NCI-H446 treated with DMSO at 0.1 percent for 48 hours (cell line): ENCODE data around the gene PON2.
"Not testable (repeated sequence)": the region's sequence is repeated elsewhere in the genome, so short reads cannot be mapped to it uniquely, and the experiment has no call there.

Experiments used
- DNase-seq: peaks from one replicate; lab custom pipeline; 2025; lab: John Stamatoyannopoulos, UW

PON2 gene

DNA sequence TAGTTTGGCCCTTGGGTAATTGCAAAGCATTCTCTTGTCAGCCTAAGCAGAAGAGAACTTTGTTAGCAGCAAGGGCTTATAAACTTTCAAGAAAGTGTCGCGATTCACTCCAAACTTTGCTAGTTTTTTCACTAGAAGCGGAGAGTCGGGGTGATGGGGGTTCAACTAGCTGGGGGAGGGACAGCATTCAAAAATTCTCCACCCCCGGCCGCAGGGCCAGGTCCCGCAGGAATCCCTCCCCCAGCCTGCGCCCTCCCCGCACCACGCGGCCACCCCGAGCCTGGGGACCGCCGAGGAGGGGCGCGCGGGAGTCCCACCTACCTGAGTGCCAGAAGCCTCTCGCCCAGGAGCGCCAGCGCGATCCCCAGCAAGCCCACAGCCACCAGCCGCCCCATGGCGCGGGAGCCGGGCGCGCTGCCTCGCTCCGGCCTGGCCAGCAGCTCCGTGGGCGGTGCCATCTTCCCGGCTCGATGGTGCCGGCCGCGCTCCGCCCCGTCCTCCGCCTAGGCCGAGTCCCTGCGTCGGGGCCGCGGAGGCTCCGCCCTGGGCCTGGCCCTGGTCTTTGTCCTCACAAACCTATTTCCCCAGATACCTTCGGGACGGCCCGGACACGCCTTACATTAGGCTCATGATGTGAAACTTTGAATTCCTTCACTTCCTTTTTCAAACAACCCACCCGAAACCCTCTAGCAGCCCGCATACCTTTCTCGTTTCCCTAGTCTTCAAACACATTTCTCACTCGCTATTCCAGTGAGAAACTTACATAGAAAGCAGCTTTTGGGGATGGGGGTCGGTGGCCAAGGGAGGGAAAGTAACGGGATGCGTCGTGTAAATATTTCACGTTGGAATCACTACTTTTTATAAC is at the start of gene PON2:
PON2 (minus strand) TSS at position 472 of the 865 bp plus-strand sequence; CDS start at position 395, 77 bp downstream.
- peak; percentile 4 for DNase-seq

GRCh38 chr7:95482424-95482823 is 47.6 kb upstream of the PON2 start:
- DNase-seq = no peak

GRCh38 chr7:95481271-95482165 is 46.7 kb upstream of the PON2 start:
- no peak for DNase-seq

GRCh38 chr7:95479992-95480624 is 45.3 kb upstream of the PON2 start:
- no peak for DNase-seq

- no peak for DNase-seq
These were observed 43.6 kb upstream of the PON2 start for GRCh38 chr7:95478272-95479037.

- peak; percentile 31 for DNase-seq
These were observed 42.2 kb upstream of the PON2 start for GRCh38 chr7:95476904-95477594.

DNA sequence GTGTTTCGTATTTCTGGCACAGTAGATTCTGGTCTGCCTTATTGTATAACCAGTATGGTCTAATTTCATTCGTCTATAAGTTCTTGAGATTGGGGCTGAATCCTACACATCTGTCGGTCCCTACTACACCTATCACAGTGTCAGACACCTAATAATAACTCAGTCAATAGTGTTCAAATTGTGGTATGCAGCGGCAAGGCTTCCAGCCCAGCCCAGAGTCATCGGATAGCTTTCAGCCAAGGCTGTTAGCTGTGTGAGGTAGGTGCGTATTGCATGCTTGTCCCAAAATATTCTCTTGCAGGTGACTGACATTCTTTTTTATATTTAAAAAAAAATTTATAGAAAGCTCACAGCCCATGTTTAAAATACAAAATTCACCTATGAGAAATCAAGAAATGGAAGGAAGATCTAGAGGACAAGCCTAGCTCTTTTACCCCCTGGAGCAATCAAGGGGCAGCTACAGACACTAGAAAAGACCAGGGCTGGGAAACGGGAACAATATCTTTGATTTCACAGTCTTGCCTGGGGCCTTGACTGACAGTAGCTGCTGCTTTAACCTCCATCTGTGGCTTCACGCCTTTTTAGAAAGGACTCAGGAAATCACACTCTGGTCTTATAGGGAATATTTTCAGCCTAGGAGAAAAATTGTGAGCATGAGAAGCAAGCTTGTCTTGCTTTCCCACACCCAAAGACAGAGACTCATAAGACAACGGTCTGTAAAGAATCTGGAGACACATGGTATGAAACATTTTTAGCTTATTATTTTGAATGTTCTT is 41.4 kb upstream of the PON2 start:
- DNase-seq = no peak

GRCh38 chr7:95473276-95473985 is 38.6 kb upstream of the PON2 start:
- DNase-seq = no peak

GRCh38 chr7:95472581-95473161 is 37.8 kb upstream of the PON2 start:
- peak; percentile 19 for DNase-seq

DNA sequence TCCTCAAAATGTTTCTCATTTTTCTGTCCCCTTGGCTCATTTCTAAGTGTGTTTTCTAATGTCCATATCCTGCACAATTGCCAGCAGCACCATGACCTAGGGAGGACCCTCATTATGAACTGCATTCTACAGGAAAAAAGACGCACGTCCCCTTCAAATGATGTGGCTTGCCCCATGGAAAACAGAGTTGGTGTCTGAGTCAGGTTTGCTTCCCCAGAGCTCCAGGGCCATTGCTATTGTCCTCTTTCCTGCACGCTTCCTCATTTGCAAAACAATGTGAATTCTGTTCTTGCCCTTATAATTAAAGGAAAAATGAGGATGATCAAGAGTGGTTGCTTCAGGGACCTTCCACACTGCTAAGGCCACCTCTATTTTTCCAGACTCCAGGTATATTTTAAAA is 36.2 kb upstream of the PON2 start:
- no peak for DNase-seq

- DNase-seq = no peak
These were observed 35.6 kb upstream of the PON2 start for GRCh38 chr7:95470452-95470851.

- DNase-seq = no peak
These were observed 35.0 kb upstream of the PON2 start for GRCh38 chr7:95469848-95470247.

- DNase-seq = no peak
These were observed 34.4 kb upstream of the PON2 start for GRCh38 chr7:95469187-95469586.

DNA sequence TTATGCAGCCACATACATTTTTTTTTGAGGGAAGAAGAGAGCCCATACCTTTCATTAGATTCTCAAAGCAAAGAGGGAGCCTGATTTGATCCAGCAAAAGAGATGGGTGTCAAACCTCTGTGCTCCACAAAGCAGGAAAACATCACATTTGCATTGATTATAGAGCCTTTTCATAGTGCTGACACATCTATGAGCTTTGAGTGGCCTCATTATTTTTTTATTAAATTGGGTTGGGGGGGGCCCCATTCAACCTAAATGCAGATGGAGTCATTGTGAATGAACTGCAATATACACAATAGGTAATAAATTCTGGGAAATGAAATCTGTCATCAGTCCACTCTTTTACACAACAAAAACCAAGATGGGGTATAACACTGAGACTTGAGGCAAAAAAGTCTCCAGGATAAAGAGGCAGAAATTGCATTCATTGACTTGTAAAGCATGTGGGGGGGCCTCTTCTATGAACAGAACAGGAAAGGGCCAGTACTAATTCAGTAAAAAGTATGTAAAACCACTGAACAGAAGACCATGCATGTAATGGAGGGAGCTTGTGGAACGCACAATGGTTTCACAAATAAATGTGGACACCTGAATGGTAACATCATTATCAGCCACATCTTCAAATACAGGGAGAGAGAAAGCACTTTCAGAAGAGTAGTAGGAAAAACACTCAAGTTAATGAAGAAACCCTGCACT is 33.2 kb upstream of the PON2 start:
- no peak for DNase-seq

GRCh38 chr7:95460653-95461052 is 25.8 kb upstream of the PON2 start:
- not testable (repeated sequence) for DNase-seq

DNA sequence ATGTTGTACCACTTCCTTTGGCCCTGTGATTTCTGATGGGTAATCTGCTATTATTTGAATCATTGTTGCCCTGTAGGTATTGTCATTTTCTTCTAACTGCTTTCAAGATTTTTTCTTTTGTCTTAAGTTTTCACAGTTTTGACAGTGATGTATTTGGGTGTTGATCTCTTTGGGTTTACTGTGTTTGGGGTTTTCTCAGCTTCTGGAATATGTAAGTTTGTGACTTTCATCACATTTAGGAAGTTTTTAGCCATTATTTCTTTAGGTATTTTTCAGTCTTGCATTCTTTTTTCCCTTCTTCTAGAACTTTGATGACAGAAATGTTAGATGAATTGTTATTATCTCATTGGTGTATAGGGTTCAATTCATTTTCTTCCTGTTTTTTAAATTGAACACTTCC is 23.1 kb upstream of the PON2 start:
- no peak for DNase-seq

DNA sequence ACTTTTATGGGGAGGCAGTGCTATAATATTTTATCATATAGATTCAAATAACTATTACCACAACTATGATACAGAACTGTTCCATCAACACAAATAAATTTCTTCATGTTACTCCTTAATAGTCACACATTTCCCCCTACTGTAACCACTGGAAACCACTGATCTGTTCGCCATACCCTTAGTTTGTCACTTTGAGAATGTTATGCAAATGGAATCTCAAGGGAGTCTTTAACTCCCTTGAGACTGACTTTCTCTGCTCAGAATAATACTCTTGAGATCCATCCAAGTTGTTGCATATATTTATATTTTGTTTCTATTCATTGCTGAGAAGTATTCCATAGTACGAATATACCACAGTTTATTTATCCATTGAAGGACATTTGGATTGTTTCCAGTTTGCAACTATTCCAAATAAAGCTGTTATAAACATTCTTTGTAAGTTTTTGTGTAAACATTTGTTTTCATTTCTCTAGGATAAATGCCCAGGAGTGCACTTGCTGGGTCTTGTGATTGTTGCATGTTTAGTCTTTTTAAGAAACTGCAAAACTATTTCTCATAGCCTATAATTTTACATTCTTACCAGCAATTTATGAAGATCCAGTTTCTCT is 19.7 kb upstream of the PON2 start:
- no peak for DNase-seq

GRCh38 chr7:95446618-95447017 is 11.8 kb upstream of the PON2 start:
- DNase-seq = no peak
